HCT116 (cell line): Measurements from ENCODE around the gene VSIG2. TPM values are rescaled to one million over a fixed set of nuclear protein-coding genes. Genes with fewer than 3 reads are reported as not detected.

Experiments
- ATAC-seq: fragments of 200-7000 bp; cut with Tn5 transposase; 2 replicates; pipeline ENCODE4 v1.9.1; 2020; ENCODE audit warnings: mild to moderate bottlenecking, moderate library complexity
- BruUV-seq: library from RNA; stranded (reverse); fragments of 400-500 nt; replicated peaks from 2 replicates; lab custom pipeline; 2021; lab: Mats Ljungman, UMichigan
- CTCF ChIA-PET: fragments of 300-600 bp; sonication (Branson Sonifier 250); formaldehyde crosslinking; loops from one replicate; lab custom pipeline; 2021; ENCODE audit warnings: antibody characterized with exemption; lab: Charles Lee
- POLR2A ChIA-PET: fragments of 300-600, 350-600 bp; sonication (Branson Sonifier 250); formaldehyde crosslinking; loops from one replicate; lab custom pipeline; 2021; ENCODE audit warnings: antibody characterized with exemption; lab: Charles Lee
- RAD21 ChIA-PET, 2 experiments: fragments of 300-600 bp; sonication (Branson Sonifier 250); formaldehyde crosslinking; loops; one replicate each; lab custom pipeline; 2023; ENCODE audit warnings: low total read pairs in 2 of 2; ENCODE audit not compliant: uncharacterized antibody in 2 of 2, unreplicated experiment in 2 of 2, low non-redundant PET in 1 of 2; lab: Charles Lee
- DNase-seq: peaks from one replicate; pipeline ENCODE4 v3.0.0-alpha.2; 2010; ENCODE audit warnings: low read depth, low spot score
- H2AFZ ChIP-seq: fragments of 200-600 bp; shearing (Covaris generic), sonication (generic); 2 replicates; pipeline ENCODE4 v1.6.1; 2017; ENCODE audit warnings: low read depth, mixed run types, mixed read lengths, antibody characterized with exemption, low read length; ENCODE audit not compliant: poor library complexity, severe bottlenecking
- H3K27ac ChIP-seq: 2 replicates; pipeline ENCODE4 v1.5.1; 2012; ENCODE audit warnings: low read depth, low read length
- H3K27me3 ChIP-seq: fragments of 200-600 bp; sonication (generic); 2 replicates; pipeline ENCODE4 v1.6.1; 2016; ENCODE audit warnings: mixed run types, low read length, mixed read lengths; ENCODE audit not compliant: insufficient read depth
- H3K36me3 ChIP-seq, 2 experiments: fragments of 200-500 bp in 1 of 2; fragments of 200-600 bp in 1 of 2; sonication (Bioruptor generic) in 1 of 2; sonication (generic) in 1 of 2; 2 replicates each; pipeline versions ENCODE4 v1.5.1 to v1.6.1; 2014 to 2016; ENCODE audit warnings: low read length in 2 of 2, inconsistent platforms in 1 of 2, mixed read lengths in 1 of 2, mixed run types in 1 of 2; ENCODE audit not compliant: insufficient read depth in 2 of 2, control insufficient read depth in 1 of 2
- H3K4me1 ChIP-seq, 2 experiments: fragments of 200-600 bp in 1 of 2; sonication (generic) in 1 of 2; 2 replicates each; pipeline versions ENCODE4 v1.5.1 to v1.6.1; 2012 to 2017; ENCODE audit warnings: low read length in 2 of 2, inconsistent platforms in 1 of 2, mild to moderate bottlenecking in 1 of 2, mixed read lengths in 1 of 2, mixed run types in 1 of 2, moderate library complexity in 1 of 2; ENCODE audit not compliant: insufficient read depth in 2 of 2, control insufficient read depth in 1 of 2
- H3K4me2 ChIP-seq: fragments of 200-600 bp; sonication (generic); 2 replicates; pipeline ENCODE4 v1.6.1; 2017; ENCODE audit warnings: mixed run types, low read length, mixed read lengths
- H3K4me3 ChIP-seq, 2 experiments: fragments of 200-600 bp in 1 of 2; sonication (generic) in 1 of 2; replicated peaks in 1 of 2; 2 replicates each; pipeline ENCODE4 v1.5.1; 2011 to 2016; ENCODE audit warnings: low read length in 2 of 2, control low read depth in 1 of 2, low read depth in 1 of 2, mild to moderate bottlenecking in 1 of 2, mixed read lengths in 1 of 2, mixed run types in 1 of 2
- H3K79me2 ChIP-seq: fragments of 200-600 bp; sonication (generic); 2 replicates; pipeline ENCODE4 v1.6.1; 2017; ENCODE audit warnings: mild to moderate bottlenecking, mixed run types, low read length, moderate library complexity, mixed read lengths; ENCODE audit not compliant: insufficient read depth
- H3K9ac ChIP-seq: fragments of 200-600 bp; sonication (generic); 2 replicates; pipeline ENCODE4 v1.6.1; 2016; ENCODE audit warnings: low read length, mixed read lengths
- H3K9me2 ChIP-seq: fragments of 200-600 bp; sonication (generic), shearing (Covaris generic); 2 replicates; pipeline ENCODE4 v1.6.1; 2017; ENCODE audit warnings: mixed run types, mild to moderate bottlenecking, moderate library complexity; ENCODE audit not compliant: insufficient read depth
- H3K9me3 ChIP-seq, 2 experiments: fragments of 200-500 bp in 1 of 2; fragments of 200-600 bp in 1 of 2; sonication (Bioruptor generic) in 1 of 2; sonication (generic) in 1 of 2; 2 replicates each; pipeline ENCODE4 v1.6.1; 2014 to 2017; ENCODE audit warnings: low read length in 2 of 2, mixed read lengths in 2 of 2, inconsistent platforms in 1 of 2, low read depth in 1 of 2, mild to moderate bottlenecking in 1 of 2, mixed run types in 1 of 2, moderate library complexity in 1 of 2; ENCODE audit not compliant: control insufficient read depth in 1 of 2, insufficient read depth in 1 of 2
- H4K20me1 ChIP-seq: fragments of 200-600 bp; sonication (generic), shearing (Covaris generic); 2 replicates; pipeline ENCODE4 v1.6.1; 2017; ENCODE audit warnings: mixed run types, mild to moderate bottlenecking, moderate library complexity; ENCODE audit not compliant: insufficient read depth
- CBX3 ChIP-seq: IDR thresholded peaks from 2 replicates; pipeline ENCODE4 v1.6.1; 2012; ENCODE audit warnings: low read depth
- EGR1 ChIP-seq: IDR thresholded peaks from 2 replicates; pipeline ENCODE4 v1.6.1; 2012; ENCODE audit warnings: low read depth
- ELF1 ChIP-seq: IDR thresholded peaks from 2 replicates; pipeline ENCODE4 v1.6.1; 2012; ENCODE audit warnings: low read depth, borderline replicate concordance
- EZH2 ChIP-seq: fragments of 200-600 bp; sonication (generic); IDR thresholded peaks from 2 replicates; pipeline ENCODE4 v1.6.1; 2017; ENCODE audit warnings: antibody characterized with exemption, mixed run types
- FOSL1 ChIP-seq: IDR thresholded peaks from 2 replicates; pipeline ENCODE4 v1.6.1; 2012; ENCODE audit warnings: low read depth
- POLR2A ChIP-seq: IDR thresholded peaks from 2 replicates; pipeline ENCODE4 v1.7.0; 2011; ENCODE audit warnings: borderline replicate concordance; ENCODE audit not compliant: insufficient read depth, insufficient read length; ENCODE audit errors: extremely low read depth
- POLR2AphosphoS5 ChIP-seq: IDR thresholded peaks from 2 replicates; pipeline ENCODE4 v1.6.1; 2011; ENCODE audit warnings: mild to moderate bottlenecking, low read depth, low read length, moderate library complexity
- SIN3A ChIP-seq: IDR thresholded peaks from 2 replicates; pipeline ENCODE4 v1.6.1; 2012; ENCODE audit warnings: low read depth
- SRF ChIP-seq: IDR thresholded peaks from 2 replicates; pipeline ENCODE4 v1.6.1; 2012; ENCODE audit warnings: low read depth
- TCF7L2 ChIP-seq: IDR thresholded peaks from 2 replicates; pipeline ENCODE4 v1.7.0; 2011; ENCODE audit warnings: borderline replicate concordance, inconsistent platforms; ENCODE audit not compliant: insufficient read depth, insufficient read length; ENCODE audit errors: extremely low read depth
- YY1 ChIP-seq: IDR thresholded peaks from 2 replicates; pipeline ENCODE4 v1.6.1; 2011; ENCODE audit warnings: low read length, low read depth, moderate library complexity, mild to moderate bottlenecking; ENCODE audit not compliant: insufficient replicate concordance; ENCODE audit errors: extremely low read depth
- ZFX ChIP-seq: fragments of 450-650 bp; IDR thresholded peaks from 2 replicates; pipeline ENCODE4 v1.6.1; 2017
- ZNF274 ChIP-seq: fragments of 200-500 bp; sonication (Bioruptor generic); IDR thresholded peaks from 2 replicates; pipeline ENCODE4 v1.6.1; 2014; ENCODE audit warnings: mild to moderate bottlenecking, low read depth, low read length, inconsistent platforms
- intact Hi-C: fragments of 100-400 bp; cut with micrococcal nuclease; formaldehyde crosslinking; loops from 2 replicates; pipeline ENCODE4 v1.10.0; 2022
- total RNA-seq: library from RNA; stranded (reverse); gene quantifications from one replicate; pipeline ENCODE4 v1.2.1, GENCODE V29; 2021; ENCODE audit not compliant: unreplicated experiment
- TF ChIP-seq, protein P1 (sequence below), 3 experiments: fragments of 200-600 bp in 1 of 3; sonication (generic) in 1 of 3; IDR thresholded peaks in 2 of 3; conservative IDR thresholded peaks in 1 of 3; 2 replicates each; pipeline ENCODE4 v1.5.1; 2012 to 2017; ENCODE audit warnings: low read depth in 2 of 3, low read length in 2 of 3, antibody characterized with exemption in 1 of 3, borderline replicate concordance in 1 of 3, control low read depth in 1 of 3, mild to moderate bottlenecking in 1 of 3, mixed read lengths in 1 of 3, mixed run types in 1 of 3, moderate library complexity in 1 of 3; ENCODE audit not compliant: insufficient read depth in 1 of 3

VSIG2 gene
- total RNA-seq, 1 experiment from 2014 or later: not detected

DNA sequence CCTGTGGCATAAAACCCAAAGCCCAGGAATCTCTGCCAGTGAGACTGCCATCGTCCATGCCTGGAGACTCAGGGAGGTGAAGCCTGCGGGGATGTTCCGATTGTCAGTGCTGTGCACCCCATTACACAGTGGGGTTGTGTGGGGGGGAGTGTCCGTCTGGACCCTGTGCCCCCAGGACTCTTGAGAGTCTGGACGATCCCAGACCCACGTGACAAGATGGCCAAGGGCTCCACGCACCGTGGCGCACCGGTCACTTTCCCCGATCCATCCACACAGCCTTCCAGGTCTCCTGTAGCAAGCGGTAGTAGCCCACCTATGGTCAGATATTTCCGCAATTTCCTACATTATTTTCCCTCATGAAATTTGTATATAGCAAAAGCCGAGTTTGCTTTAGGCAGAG, 33.3 kb downstream of the VSIG2 start:
- Histone ChIP-seq H4K20me1 (no peaks in the 10 kb centered on the region), H3K4me3 (no peak overlapping the region), H3K9me3 (no peaks in the 10 kb centered on the region), H3K4me2 (peak overlapping the region; percentile 62), H3K36me3 (no peaks in the 10 kb centered on the region), H3K9ac (no peak overlapping the region), H3K4me1 (peaks cover 7 to 11% of the 10 kb centered on the region in 2 experiments; a peak in 3 of 4 replicates), H3K27ac (no peak overlapping the region), H3K27me3 (peaks cover 81% of the 10 kb centered on the region), H3K79me2 (no peaks in the 10 kb centered on the region), H2AFZ (no peak overlapping the region), H3K9me2 (no peaks in the 10 kb centered on the region)
- ATAC-seq (0 out of 2 replicates have a peak, but pooled peaks have one; percentile 10), DNase-seq (no peak)
- ChIA-PET RAD21 (no interaction called here), POLR2A (no interaction called here), CTCF (no interaction called here)
- TF ChIP-seq EGR1 (no peak), EZH2 (no peak), FOSL1 (no peak), SRF (no peak), ELF1 (no peak), SIN3A (no peak), POLR2A (no peak), CBX3 (no peak), TCF7L2 (no peak), ZFX (no peak), POLR2AphosphoS5 (no peak), ZNF274 (no peak), YY1 (no peak)
- TF ChIP-seq, protein P1, sequence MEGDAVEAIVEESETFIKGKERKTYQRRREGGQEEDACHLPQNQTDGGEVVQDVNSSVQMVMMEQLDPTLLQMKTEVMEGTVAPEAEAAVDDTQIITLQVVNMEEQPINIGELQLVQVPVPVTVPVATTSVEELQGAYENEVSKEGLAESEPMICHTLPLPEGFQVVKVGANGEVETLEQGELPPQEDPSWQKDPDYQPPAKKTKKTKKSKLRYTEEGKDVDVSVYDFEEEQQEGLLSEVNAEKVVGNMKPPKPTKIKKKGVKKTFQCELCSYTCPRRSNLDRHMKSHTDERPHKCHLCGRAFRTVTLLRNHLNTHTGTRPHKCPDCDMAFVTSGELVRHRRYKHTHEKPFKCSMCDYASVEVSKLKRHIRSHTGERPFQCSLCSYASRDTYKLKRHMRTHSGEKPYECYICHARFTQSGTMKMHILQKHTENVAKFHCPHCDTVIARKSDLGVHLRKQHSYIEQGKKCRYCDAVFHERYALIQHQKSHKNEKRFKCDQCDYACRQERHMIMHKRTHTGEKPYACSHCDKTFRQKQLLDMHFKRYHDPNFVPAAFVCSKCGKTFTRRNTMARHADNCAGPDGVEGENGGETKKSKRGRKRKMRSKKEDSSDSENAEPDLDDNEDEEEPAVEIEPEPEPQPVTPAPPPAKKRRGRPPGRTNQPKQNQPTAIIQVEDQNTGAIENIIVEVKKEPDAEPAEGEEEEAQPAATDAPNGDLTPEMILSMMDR (IDR thresholded peaks at IDR 0.05 in 2 of 3, conservative IDR thresholded peaks at IDR 0.05 in 1 of 3; ENCODE audit: borderline replicate concordance in 1 of 3, insufficient read depth in 1 of 3, low read depth in 2 of 3, low read length in 2 of 3): no peak
- intact Hi-C loops: no loop called here
- BruUV-seq: no TSS peak
